ENCODE measurements around the gene RTKN. TPM values are rescaled to one million over a fixed set of nuclear protein-coding genes. Genes with fewer than 3 reads are reported as not detected.

Gene RTKN
- total and polyA plus RNA-seq, 2 of the 13 experiments (the other 11 are each of a cell fraction or from before 2014, with no cell fraction given): 159 to 166 TPM

DNA sequence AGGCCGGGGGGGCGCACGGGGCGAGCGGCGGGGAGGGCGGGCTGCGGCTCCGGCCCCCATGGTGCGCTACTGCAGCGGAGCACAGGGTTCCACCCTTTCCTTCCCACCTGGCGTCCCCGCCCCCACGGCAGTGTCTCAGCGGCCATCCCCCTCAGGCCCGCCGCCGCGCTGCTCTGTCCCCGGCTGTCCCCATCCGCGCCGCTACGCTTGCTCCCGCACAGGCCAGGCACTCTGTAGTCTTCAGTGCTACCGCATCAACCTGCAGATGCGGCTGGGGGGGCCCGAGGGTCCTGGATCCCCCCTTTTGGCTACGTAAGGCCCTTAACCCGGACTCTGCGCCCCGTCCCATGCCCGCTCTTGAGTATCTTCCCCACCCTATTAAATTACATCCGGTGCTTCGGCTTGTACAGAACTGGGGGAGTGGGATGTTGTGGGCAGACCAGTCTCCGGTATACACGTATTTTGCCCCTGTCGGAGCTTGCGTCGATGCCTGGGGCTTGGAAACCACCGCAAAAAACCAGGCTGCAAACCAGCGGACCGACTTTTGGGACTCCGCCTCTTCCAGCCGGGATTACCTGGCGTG lies 15.9 kb upstream of the RTKN start (continued):
- 0 out of 2 replicates have a peak, but pooled peaks have one; percentile 62 for TF ChIP-seq ZSCAN22 (CRISPR knock-in tag; IDR thresholded peaks at IDR 0.05)
- no peak for TF ChIP-seq SUZ12 (IDR thresholded peaks at IDR 0.05; ENCODE audit: low read depth, low read length)
- no peak for TF ChIP-seq HOXA9 (CRISPR knock-in tag; IDR thresholded peaks at IDR 0.05; ENCODE audit: borderline replicate concordance)
- peak; percentile 65; the same call in 1 of the 2 replicates for TF ChIP-seq ZNF414 (CRISPR knock-in tag; IDR thresholded peaks at IDR 0.05)
- no peak for TF ChIP-seq MTF2 (CRISPR knock-in tag; IDR thresholded peaks at IDR 0.05; ENCODE audit: borderline replicate concordance)
- peak; percentile 88 for TF ChIP-seq ZNF552 (CRISPR knock-in tag; IDR thresholded peaks at IDR 0.05; ENCODE audit: borderline replicate concordance)
- peak; percentile 90 for TF ChIP-seq ZFX (CRISPR knock-in tag; IDR thresholded peaks at IDR 0.05; ENCODE audit: low read depth)
- TF ChIP-seq ZNF333 (CRISPR knock-in tag; IDR thresholded peaks at IDR 0.05; ENCODE audit: borderline replicate concordance): peak; percentile 30
- TF ChIP-seq ZNF703 (CRISPR knock-in tag; IDR thresholded peaks at IDR 0.05; ENCODE audit: borderline replicate concordance): no peak
- peak; percentile 80; the same call in 1 of the 2 replicates for TF ChIP-seq ZNF816 (CRISPR knock-in tag; IDR thresholded peaks at IDR 0.05; ENCODE audit: borderline replicate concordance)
- no peak for TF ChIP-seq MAFK (conservative IDR thresholded peaks at IDR 0.05 in 1 of 2, IDR thresholded peaks at IDR 0.05 in 1 of 2; ENCODE audit: low read length in 2 of 2)
- TF ChIP-seq SRSF9 (IDR thresholded peaks at IDR 0.05; ENCODE audit: borderline replicate concordance, insufficient read depth, low read depth, low read length, poor library complexity, severe bottlenecking): no peak
- TF ChIP-seq SRY (CRISPR knock-in tag; IDR thresholded peaks at IDR 0.05): peak; percentile 93
- TF ChIP-seq, protein P1, sequence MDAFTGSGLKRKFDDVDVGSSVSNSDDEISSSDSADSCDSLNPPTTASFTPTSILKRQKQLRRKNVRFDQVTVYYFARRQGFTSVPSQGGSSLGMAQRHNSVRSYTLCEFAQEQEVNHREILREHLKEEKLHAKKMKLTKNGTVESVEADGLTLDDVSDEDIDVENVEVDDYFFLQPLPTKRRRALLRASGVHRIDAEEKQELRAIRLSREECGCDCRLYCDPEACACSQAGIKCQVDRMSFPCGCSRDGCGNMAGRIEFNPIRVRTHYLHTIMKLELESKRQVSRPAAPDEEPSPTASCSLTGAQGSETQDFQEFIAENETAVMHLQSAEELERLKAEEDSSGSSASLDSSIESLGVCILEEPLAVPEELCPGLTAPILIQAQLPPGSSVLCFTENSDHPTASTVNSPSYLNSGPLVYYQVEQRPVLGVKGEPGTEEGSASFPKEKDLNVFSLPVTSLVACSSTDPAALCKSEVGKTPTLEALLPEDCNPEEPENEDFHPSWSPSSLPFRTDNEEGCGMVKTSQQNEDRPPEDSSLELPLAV (CRISPR knock-in tag; conservative IDR thresholded peaks at IDR 0.05; ENCODE audit: low read depth): no peak
- TF ChIP-seq SMAD1 (CRISPR knock-in tag; IDR thresholded peaks at IDR 0.05; ENCODE audit: borderline replicate concordance, low read depth): no peak
- peak; percentile 65; the same call in 1 of the 2 replicates for TF ChIP-seq ELF3 (CRISPR knock-in tag; IDR thresholded peaks at IDR 0.05)
- TF ChIP-seq ZFP82 (CRISPR knock-in tag; IDR thresholded peaks at IDR 0.05; ENCODE audit: borderline replicate concordance): peak; percentile 1; the same call in 1 of the 2 replicates
- TF ChIP-seq ZNF354B (CRISPR knock-in tag; IDR thresholded peaks at IDR 0.05): peak; percentile 89
- peak; percentile 50; the same call in 1 of the 2 replicates for TF ChIP-seq NCOR1 (IDR thresholded peaks at IDR 0.05; ENCODE audit: borderline replicate concordance, low read length)
- TF ChIP-seq ZNF646 (CRISPR knock-in tag; IDR thresholded peaks at IDR 0.05): no peak
